ENCODE results near the gene HLTF. TPM values are rescaled to one million over a fixed set of nuclear protein-coding genes. Genes with fewer than 3 reads are reported as not detected.
A peak's percentile ranks its signal among the peaks of the same experiment; 100 is the strongest.

HLTF gene
- total and polyA plus RNA-seq, 2 of the 13 experiments (the other 11 are each of a cell fraction or from before 2014, with no cell fraction given): 12.0 to 22.9 TPM

DNA sequence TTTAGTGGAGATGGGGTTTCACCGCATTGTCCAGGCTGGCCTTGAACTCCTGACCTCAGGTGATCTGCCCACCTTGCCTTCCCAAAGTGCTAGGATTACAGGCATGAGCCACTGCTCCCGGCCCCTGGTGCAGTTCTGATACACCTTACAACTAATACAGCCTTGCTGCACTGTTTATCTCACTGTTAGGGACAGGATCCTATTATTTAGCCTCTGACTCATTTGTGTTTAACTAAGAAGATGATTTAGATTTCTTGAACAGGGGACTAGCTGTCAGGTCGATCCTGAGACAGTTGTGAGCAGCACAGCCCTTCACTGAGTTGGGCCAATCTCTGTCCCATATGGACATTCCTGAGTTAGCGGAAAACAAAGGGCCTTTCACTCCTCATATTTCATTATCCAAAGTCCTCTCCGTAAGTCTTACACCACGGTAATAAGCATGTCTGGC is 75.8 kb downstream of the HLTF start (continued):
- TF ChIP-seq ZNF552 (CRISPR knock-in tag; IDR thresholded peaks at IDR 0.05; ENCODE audit: borderline replicate concordance) (no peak), FOXA1 (IDR thresholded peaks at IDR 0.05) (no peak), FOXA1 (CRISPR knock-in tag; IDR thresholded peaks at IDR 0.05) (peak; percentile 46; the same call in 1 of the 2 replicates), ELF1 (CRISPR knock-in tag; IDR thresholded peaks at IDR 0.05) (no peak), ZNF367 (CRISPR knock-in tag; IDR thresholded peaks at IDR 0.05; ENCODE audit: borderline replicate concordance) (no peak), ZNF101 (CRISPR knock-in tag; IDR thresholded peaks at IDR 0.05; ENCODE audit: borderline replicate concordance, low read depth) (no peak), ZBTB1 (CRISPR knock-in tag; IDR thresholded peaks at IDR 0.05; ENCODE audit: borderline replicate concordance) (no peak), HIVEP1 (CRISPR knock-in tag; IDR thresholded peaks at IDR 0.05) (no peak), MATR3 (CRISPR knock-in tag; IDR thresholded peaks at IDR 0.05) (no peak), ZFP90 (CRISPR knock-in tag; IDR thresholded peaks at IDR 0.05; ENCODE audit: borderline replicate concordance) (0 out of 2 replicates have a peak, but pooled peaks have one; percentile 38), ZNF839 (CRISPR knock-in tag; IDR thresholded peaks at IDR 0.05; ENCODE audit: borderline replicate concordance) (no peak), CAMTA2 (CRISPR knock-in tag; IDR thresholded peaks at IDR 0.05; ENCODE audit: borderline replicate concordance) (no peak), KDM2A (CRISPR knock-in tag; IDR thresholded peaks at IDR 0.05; ENCODE audit: borderline replicate concordance, low read depth) (0 out of 2 replicates have a peak, but pooled peaks have one; percentile 27), SKI (IDR thresholded peaks at IDR 0.05; ENCODE audit: partially characterized antibody) (no peak), ZFP82 (CRISPR knock-in tag; IDR thresholded peaks at IDR 0.05; ENCODE audit: borderline replicate concordance) (no peak), ZNF556 (CRISPR knock-in tag; IDR thresholded peaks at IDR 0.05; ENCODE audit: borderline replicate concordance) (peak; percentile 28; the same call in 1 of the 2 replicates), FOXP1 (IDR thresholded peaks at IDR 0.05) (no peak), FOXP1 (CRISPR knock-in tag; IDR thresholded peaks at IDR 0.05) (peak; percentile 44; the same call in 1 of the 2 replicates), CHD4 (IDR thresholded peaks at IDR 0.05; ENCODE audit: borderline replicate concordance, low read length) (no peak), ZEB1 (IDR thresholded peaks at IDR 0.05; ENCODE audit: insufficient replicate concordance, low read depth) (peak; percentile 41)
- TF ChIP-seq, protein P1, sequence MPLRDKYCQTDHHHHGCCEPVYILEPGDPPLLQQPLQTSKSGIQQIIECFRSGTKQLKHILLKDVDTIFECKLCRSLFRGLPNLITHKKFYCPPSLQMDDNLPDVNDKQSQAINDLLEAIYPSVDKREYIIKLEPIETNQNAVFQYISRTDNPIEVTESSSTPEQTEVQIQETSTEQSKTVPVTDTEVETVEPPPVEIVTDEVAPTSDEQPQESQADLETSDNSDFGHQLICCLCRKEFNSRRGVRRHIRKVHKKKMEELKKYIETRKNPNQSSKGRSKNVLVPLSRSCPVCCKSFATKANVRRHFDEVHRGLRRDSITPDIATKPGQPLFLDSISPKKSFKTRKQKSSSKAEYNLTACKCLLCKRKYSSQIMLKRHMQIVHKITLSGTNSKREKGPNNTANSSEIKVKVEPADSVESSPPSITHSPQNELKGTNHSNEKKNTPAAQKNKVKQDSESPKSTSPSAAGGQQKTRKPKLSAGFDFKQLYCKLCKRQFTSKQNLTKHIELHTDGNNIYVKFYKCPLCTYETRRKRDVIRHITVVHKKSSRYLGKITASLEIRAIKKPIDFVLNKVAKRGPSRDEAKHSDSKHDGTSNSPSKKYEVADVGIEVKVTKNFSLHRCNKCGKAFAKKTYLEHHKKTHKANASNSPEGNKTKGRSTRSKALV (CRISPR knock-in tag; IDR thresholded peaks at IDR 0.05): no peak
- TF ChIP-seq, protein P2, sequence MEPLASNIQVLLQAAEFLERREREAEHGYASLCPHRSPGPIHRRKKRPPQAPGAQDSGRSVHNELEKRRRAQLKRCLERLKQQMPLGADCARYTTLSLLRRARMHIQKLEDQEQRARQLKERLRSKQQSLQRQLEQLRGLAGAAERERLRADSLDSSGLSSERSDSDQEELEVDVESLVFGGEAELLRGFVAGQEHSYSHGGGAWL (CRISPR knock-in tag; IDR thresholded peaks at IDR 0.05): no peak
- TF ChIP-seq, protein P3, sequence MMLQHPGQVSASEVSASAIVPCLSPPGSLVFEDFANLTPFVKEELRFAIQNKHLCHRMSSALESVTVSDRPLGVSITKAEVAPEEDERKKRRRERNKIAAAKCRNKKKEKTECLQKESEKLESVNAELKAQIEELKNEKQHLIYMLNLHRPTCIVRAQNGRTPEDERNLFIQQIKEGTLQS (CRISPR knock-in tag; IDR thresholded peaks at IDR 0.05): peak; percentile 67
- TF ChIP-seq, protein P4, sequence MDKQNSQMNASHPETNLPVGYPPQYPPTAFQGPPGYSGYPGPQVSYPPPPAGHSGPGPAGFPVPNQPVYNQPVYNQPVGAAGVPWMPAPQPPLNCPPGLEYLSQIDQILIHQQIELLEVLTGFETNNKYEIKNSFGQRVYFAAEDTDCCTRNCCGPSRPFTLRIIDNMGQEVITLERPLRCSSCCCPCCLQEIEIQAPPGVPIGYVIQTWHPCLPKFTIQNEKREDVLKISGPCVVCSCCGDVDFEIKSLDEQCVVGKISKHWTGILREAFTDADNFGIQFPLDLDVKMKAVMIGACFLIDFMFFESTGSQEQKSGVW (CRISPR knock-in tag; IDR thresholded peaks at IDR 0.05; ENCODE audit: borderline replicate concordance): no peak
- TF ChIP-seq, protein P5, sequence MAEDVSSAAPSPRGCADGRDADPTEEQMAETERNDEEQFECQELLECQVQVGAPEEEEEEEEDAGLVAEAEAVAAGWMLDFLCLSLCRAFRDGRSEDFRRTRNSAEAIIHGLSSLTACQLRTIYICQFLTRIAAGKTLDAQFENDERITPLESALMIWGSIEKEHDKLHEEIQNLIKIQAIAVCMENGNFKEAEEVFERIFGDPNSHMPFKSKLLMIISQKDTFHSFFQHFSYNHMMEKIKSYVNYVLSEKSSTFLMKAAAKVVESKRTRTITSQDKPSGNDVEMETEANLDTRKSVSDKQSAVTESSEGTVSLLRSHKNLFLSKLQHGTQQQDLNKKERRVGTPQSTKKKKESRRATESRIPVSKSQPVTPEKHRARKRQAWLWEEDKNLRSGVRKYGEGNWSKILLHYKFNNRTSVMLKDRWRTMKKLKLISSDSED (CRISPR knock-in tag; IDR thresholded peaks at IDR 0.05): no peak
- TF ChIP-seq, protein P6, sequence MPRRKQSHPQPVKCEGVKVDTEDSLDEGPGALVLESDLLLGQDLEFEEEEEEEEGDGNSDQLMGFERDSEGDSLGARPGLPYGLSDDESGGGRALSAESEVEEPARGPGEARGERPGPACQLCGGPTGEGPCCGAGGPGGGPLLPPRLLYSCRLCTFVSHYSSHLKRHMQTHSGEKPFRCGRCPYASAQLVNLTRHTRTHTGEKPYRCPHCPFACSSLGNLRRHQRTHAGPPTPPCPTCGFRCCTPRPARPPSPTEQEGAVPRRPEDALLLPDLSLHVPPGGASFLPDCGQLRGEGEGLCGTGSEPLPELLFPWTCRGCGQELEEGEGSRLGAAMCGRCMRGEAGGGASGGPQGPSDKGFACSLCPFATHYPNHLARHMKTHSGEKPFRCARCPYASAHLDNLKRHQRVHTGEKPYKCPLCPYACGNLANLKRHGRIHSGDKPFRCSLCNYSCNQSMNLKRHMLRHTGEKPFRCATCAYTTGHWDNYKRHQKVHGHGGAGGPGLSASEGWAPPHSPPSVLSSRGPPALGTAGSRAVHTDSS (CRISPR knock-in tag; conservative IDR thresholded peaks at IDR 0.05): no peak
